Kidney epithelial cell (primary cell): ENCODE measurements around the gene SEZ6L. TPM values are rescaled to one million over a fixed set of nuclear protein-coding genes. Genes with fewer than 3 reads are reported as not detected.
A peak's percentile ranks its signal among the peaks of the same experiment; 100 is the strongest.

Experiments used
- DNase-seq: peaks from one replicate; pipeline ENCODE4 v3.0.0-alpha.2; 2010; ENCODE audit warnings: low read depth
- H3K27me3 ChIP-seq: 2 replicates; pipeline ENCODE4 v1.6.0; 2011; ENCODE audit warnings: low read length; ENCODE audit not compliant: control insufficient read depth, insufficient read depth
- H3K36me3 ChIP-seq: 2 replicates; pipeline ENCODE4 v1.5.1; 2011; ENCODE audit warnings: low read length; ENCODE audit not compliant: control insufficient read depth, insufficient read depth
- H3K4me3 ChIP-seq: 2 replicates; pipeline ENCODE4 v1.5.1; 2011; ENCODE audit warnings: low read depth, mild to moderate bottlenecking, control low read depth, low read length
- total RNA-seq: library from RNA; depleted of rRNA; stranded (reverse); fragments of >200 nt; gene quantifications from 2 replicates; pipeline ENCODE4 v1.2.3, GENCODE V29; 2015
- TF ChIP-seq, protein P1 (sequence below): IDR thresholded peaks from 2 replicates; pipeline ENCODE4 v1.5.1; 2011; ENCODE audit warnings: mild to moderate bottlenecking, moderate library complexity, low read length, control low read depth, inconsistent platforms; ENCODE audit not compliant: insufficient read depth, poor library complexity, severe bottlenecking

Gene SEZ6L
- total RNA-seq, 1 donor from 2014 or later = not detected

DNA sequence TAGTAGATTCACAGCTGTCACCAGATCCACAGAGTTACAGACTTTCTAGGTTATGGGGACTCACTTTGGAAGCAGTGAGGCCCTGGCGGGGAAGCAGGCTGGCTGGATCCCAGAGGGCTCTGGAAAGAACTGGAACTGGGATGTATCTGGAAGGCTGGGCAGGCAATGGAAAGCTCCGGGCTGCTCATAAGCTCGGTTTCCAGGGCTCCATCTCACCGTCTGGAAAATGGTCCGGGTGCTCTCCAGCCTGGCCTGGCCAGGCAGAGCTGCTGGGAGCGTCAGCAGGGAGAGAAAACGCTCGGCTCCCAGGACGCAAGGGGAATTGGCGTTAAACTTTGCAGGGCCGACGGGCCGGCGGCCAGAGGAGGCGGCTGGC is 335 bp upstream of the SEZ6L start:
- no peak for DNase-seq
- TF ChIP-seq, protein P1, sequence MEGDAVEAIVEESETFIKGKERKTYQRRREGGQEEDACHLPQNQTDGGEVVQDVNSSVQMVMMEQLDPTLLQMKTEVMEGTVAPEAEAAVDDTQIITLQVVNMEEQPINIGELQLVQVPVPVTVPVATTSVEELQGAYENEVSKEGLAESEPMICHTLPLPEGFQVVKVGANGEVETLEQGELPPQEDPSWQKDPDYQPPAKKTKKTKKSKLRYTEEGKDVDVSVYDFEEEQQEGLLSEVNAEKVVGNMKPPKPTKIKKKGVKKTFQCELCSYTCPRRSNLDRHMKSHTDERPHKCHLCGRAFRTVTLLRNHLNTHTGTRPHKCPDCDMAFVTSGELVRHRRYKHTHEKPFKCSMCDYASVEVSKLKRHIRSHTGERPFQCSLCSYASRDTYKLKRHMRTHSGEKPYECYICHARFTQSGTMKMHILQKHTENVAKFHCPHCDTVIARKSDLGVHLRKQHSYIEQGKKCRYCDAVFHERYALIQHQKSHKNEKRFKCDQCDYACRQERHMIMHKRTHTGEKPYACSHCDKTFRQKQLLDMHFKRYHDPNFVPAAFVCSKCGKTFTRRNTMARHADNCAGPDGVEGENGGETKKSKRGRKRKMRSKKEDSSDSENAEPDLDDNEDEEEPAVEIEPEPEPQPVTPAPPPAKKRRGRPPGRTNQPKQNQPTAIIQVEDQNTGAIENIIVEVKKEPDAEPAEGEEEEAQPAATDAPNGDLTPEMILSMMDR = no peak
- Histone ChIP-seq H3K4me3 (no peak overlapping the region), H3K27me3 (peaks cover 27% of the 10 kb centered on the region), H3K36me3 (no peaks in the 10 kb centered on the region)

DNA sequence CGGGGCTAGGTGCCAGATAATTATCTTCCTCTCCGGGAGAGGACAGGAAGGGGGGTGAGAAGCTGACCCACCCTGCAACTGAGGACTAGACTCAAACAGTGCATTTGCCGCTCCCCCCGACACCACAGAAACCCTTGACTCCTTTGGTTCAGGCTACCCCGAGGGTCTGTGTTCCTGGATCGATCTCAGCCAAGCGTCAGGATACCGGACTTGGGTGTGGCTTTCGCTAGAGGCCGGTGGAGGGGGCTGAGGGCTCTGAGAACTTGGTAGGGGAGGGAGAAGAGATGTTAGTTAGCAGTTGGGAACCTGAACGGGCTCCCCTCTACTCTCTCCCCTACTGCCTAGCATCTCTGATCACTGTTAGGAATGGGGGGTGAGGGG is 840 bp downstream of the SEZ6L start:
- Histone ChIP-seq H3K4me3 (no peak overlapping the region), H3K27me3 (peaks cover 27% of the 10 kb centered on the region), H3K36me3 (no peaks in the 10 kb centered on the region)
- DNase-seq = no peak
- TF ChIP-seq, protein P1 = no peak

DNA sequence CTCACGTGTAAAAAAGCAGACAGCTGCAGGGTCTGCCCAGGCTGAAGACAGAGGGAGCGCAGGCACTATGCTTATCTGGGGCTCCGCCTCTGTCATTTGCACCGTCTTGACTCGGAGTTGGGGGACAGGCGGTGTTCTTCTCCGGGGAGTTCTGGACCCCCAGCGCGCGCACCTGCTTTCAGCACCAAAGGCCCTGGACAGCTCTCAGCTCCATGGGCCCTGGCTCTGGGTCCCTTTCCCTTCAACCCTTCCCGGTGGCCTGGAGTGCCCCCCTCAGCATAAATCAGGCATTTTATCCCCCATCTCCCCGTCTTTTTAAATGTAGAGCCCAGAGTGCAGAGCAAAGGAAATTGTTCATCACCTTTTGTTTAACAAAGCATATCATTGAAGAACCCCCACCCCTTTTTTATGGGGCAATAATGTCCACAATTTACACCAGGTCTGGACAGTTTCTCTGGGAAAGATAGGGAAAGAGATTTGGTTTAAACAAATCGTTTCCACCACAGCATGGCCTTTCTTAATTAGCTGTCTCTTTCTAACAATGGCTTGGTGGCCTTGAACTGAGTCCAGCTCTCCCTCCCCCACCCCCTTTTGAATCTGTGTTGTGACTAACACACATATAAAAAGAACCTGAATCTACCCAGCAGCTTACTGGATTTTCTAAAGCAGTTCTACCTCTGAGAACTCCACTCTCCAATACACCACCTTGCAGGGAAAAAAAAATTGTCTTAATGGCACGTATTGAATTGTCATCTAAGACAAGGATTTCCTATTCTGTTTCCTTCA is 1.7 kb downstream of the SEZ6L start:
- no peak for DNase-seq
- no peaks in the 10 kb centered on the region for H3K36me3 ChIP-seq
- TF ChIP-seq, protein P1 = no peak

DNA sequence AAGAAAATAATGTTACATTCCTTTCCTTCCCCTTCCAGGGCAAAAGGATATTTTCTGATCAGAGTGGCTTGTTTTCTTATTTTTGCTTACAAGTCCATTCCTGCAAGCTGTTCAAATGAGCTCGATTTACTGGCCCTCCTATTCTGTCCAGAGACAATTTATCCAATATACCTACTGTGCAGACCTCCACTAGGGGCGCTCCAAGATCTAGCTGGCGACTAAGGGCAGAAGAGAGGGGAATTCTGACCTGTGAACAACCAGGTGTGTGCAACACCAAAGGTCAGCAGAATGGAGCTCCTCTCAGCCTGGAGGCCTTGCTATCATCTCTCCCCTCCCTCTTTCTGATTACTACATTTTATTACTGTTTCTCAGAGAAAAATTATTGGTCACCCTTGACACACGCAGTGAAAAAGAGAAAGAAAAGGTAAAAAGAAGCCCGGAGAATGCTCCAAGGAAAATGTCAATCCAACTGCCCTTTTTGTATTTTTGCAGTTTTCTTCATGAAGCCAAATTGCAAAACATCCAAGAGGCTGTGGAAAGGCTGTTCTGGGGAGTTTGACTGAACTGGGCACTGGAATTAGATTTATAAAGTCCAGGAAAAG is 3.2 kb downstream of the SEZ6L start:
- Histone ChIP-seq H3K36me3 (no peaks in the 10 kb centered on the region), H3K27me3 (peaks cover 27% of the 10 kb centered on the region), H3K4me3 (no peak overlapping the region)
- TF ChIP-seq, protein P1 = peak; percentile 67
- DNase-seq = no peak

More for the DNA sequence above, 1.7 kb downstream of the SEZ6L start:
- no peak overlapping the region for H3K4me3 ChIP-seq
- peaks cover 27% of the 10 kb centered on the region for H3K27me3 ChIP-seq

DNA sequence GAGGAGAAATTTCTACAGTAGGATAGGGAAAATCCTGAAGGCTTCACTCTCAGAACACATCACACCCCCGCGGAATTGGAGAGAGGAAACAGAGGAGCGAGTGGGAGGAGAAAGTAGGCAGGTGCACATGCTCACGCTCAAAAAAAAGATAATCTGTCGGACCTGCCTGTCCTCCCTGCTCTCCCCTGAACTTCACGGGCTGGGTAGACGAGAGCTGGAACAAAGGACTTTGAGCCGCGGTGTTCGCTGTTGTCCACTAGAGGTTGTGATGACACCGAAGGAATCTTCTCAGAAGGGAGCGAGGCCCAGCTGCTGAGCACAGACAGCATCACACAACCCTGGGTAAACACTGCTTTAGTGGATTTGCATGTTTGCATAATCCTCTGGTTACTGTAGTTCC is 5.0 kb downstream of the SEZ6L start:
- DNase-seq = no peak
- H3K4me3 ChIP-seq = no peak overlapping the region
- H3K27me3 ChIP-seq = peaks cover 15% of the 10 kb centered on the region
- TF ChIP-seq, protein P1 = no peak
- H3K36me3 ChIP-seq = no peaks in the 10 kb centered on the region
